ENCODE measurements around the gene NUMA1. TPM values are rescaled to one million over a fixed set of nuclear protein-coding genes. Genes with fewer than 3 reads are reported as not detected.

The NUMA1 gene
- total RNA-seq, 1 donor from 2014 or later: 163 TPM

DNA sequence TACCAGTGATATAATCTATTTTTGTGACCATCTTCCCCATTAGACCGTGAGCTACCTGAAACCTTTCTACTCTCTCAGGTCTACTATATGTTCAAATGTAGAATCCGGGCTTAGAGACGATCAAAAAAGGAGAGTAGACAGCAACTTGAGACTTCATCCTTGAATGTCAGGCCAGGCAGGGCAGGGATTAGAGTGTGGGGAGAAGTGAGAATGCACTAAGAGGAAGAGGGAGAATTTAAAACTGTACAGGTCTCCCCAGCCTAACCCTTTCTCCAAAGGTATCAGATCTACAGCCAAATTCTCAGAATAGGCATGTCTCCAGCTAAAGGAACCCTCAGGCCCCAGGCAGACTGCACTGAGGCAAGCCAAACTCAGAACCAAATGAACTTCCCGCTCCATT lies 21.8 kb upstream of the NUMA1 start:
- ChIA-PET POLR2A (interaction anchor here (0.6 to 4.9 kb wide), 5 partner anchors 11 to 323 kb away, joined by 3 to 31 read pairs (median 7); partner anchors contain the start of genes ANAPC15, RNF121 and XNDC1N), CTCF (interaction anchor here (0.7 to 5.0 kb wide), 3 partner anchors 11 to 120 kb away, joined by 3 to 22 read pairs (median 15); no protein-coding TSS in a partner anchor)
- TF ChIP-seq, protein P1, sequence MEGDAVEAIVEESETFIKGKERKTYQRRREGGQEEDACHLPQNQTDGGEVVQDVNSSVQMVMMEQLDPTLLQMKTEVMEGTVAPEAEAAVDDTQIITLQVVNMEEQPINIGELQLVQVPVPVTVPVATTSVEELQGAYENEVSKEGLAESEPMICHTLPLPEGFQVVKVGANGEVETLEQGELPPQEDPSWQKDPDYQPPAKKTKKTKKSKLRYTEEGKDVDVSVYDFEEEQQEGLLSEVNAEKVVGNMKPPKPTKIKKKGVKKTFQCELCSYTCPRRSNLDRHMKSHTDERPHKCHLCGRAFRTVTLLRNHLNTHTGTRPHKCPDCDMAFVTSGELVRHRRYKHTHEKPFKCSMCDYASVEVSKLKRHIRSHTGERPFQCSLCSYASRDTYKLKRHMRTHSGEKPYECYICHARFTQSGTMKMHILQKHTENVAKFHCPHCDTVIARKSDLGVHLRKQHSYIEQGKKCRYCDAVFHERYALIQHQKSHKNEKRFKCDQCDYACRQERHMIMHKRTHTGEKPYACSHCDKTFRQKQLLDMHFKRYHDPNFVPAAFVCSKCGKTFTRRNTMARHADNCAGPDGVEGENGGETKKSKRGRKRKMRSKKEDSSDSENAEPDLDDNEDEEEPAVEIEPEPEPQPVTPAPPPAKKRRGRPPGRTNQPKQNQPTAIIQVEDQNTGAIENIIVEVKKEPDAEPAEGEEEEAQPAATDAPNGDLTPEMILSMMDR (IDR thresholded peaks at IDR 0.05): no peak
- Mint-ChIP-seq H3K27me3 (no peaks in the 10 kb centered on the region), H3K4me1 (peaks cover 46% of the 10 kb centered on the region), H3K36me3 (ENCODE audit: low read depth) (peaks cover 54% of the 10 kb centered on the region), H3K9me3 (no peaks in the 10 kb centered on the region), H3K27ac (peak overlapping the region; percentile 93), H3K4me3 (peak overlapping the region; percentile 96)
- ATAC-seq (ENCODE audit: low read depth): no peak
- DNase-seq: no peak
- intact Hi-C loops (cut with micrococcal nuclease): loop anchor here (2.0 kb wide), 2 partner anchors 61 to 121 kb away; no protein-coding TSS in a partner anchor

- Mint-ChIP-seq H3K27ac (peak overlapping the region; percentile 1), H3K36me3 (ENCODE audit: low read depth) (peaks cover 63% of the 10 kb centered on the region), H3K4me1 (peaks cover 46% of the 10 kb centered on the region), H3K4me3 (no peak overlapping the region), H3K9me3 (no peaks in the 10 kb centered on the region), H3K27me3 (no peaks in the 10 kb centered on the region)
- POLR2A ChIA-PET: interaction anchor here (0.9 to 4.9 kb wide), 4 partner anchors 8 to 60 kb away, joined by 4 to 31 read pairs (median 6); partner anchors contain the start of gene ANAPC15
- CTCF ChIA-PET: interaction anchor here (2.3 to 5.0 kb wide), 3 partner anchors 10 to 75 kb away, joined by 9 to 22 read pairs (median 15); no protein-coding TSS in a partner anchor
- intact Hi-C loops (cut with micrococcal nuclease): no loop called here
- DNase-seq (no peak), ATAC-seq (ENCODE audit: low read depth) (no peak)
- TF ChIP-seq, protein P1 (IDR thresholded peaks at IDR 0.05): no peak
Observed at GRCh38 chr11:72100462-72100861, 20.1 kb upstream of the NUMA1 start.

DNA sequence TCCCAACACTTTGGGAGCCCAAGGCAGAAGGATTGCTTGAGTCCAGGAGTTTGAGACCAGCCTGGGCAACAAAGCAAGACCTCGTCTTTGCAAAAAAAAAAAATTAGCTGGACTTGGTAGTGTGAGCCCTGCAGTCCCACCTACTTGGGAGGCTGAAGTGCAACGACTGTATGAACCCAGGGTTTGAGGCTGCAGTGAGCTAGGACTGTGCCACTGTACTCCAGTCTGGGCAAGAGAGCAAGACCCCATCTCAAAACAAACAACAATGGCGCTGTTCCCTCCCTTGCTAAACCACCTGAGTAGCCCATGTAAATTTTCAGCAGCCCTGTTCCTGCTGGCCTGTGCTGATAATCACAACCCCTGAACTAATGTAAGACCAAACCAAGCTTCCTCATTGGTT lies 19.7 kb upstream of the NUMA1 start:
- no peak overlapping the region for H3K27ac Mint-ChIP-seq
- no peaks in the 10 kb centered on the region for H3K27me3 Mint-ChIP-seq
- TF ChIP-seq, protein P1 (IDR thresholded peaks at IDR 0.05): no peak
- H3K36me3 Mint-ChIP-seq (ENCODE audit: low read depth): peaks cover 68% of the 10 kb centered on the region
- no peaks in the 10 kb centered on the region for H3K9me3 Mint-ChIP-seq
- no peak for DNase-seq
- intact Hi-C loops (cut with micrococcal nuclease): no loop called here
- ATAC-seq (ENCODE audit: low read depth): no peak
- peaks cover 46% of the 10 kb centered on the region for H3K4me1 Mint-ChIP-seq
- POLR2A ChIA-PET: interaction anchor here (0.5 to 4.9 kb wide), 5 partner anchors 13 to 75 kb away, joined by 3 to 31 read pairs (median 5); partner anchors contain the start of gene ANAPC15
- H3K4me3 Mint-ChIP-seq: no peak overlapping the region
- CTCF ChIA-PET: interaction anchor here (1.1 to 5.0 kb wide), 3 partner anchors 9 to 75 kb away, joined by 3 to 22 read pairs (median 9); no protein-coding TSS in a partner anchor

- Mint-ChIP-seq H3K4me1 (peaks cover 37% of the 10 kb centered on the region), H3K4me3 (no peak overlapping the region), H3K36me3 (ENCODE audit: low read depth) (peaks cover 78% of the 10 kb centered on the region), H3K27ac (no peak overlapping the region), H3K27me3 (no peaks in the 10 kb centered on the region), H3K9me3 (no peaks in the 10 kb centered on the region)
- ATAC-seq (ENCODE audit: low read depth) (no peak), DNase-seq (no peak)
- intact Hi-C loops (cut with micrococcal nuclease): no loop called here
- CTCF ChIA-PET: interaction anchor here (1.1 to 5.0 kb wide), 2 partner anchors 8 to 73 kb away, joined by 3 to 22 read pairs; no protein-coding TSS in a partner anchor
- TF ChIP-seq, protein P1 (IDR thresholded peaks at IDR 0.05): no peak
- POLR2A ChIA-PET: interaction anchor here (1.3 kb wide), 1 partner anchor 73 kb away, joined by 3 read pairs; no protein-coding TSS in a partner anchor
Observed at GRCh38 chr11:72098741-72099140, 18.4 kb upstream of the NUMA1 start.

DNA sequence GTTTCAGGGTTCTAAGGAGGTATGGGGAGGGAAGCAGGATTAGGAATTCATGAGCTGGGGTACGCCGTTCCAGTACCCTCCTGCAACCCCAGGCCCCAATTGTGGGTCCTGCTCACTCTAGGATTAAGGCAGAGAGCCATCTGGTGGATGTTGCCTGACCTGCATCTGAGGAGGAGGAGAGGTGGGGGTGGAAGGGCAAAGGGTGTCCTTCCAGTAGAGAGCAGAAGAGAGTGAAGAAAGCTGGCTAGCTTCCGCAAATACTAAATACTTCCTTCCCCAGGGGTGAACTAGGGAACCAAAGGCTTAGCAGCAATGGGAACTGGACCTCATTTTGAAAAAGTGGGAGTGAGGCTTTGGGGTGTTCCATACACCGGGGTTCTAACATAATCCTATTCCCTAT lies 10.9 kb upstream of the NUMA1 start:
- H3K36me3 Mint-ChIP-seq (ENCODE audit: low read depth): peaks cover 45% of the 10 kb centered on the region
- DNase-seq (peak; percentile 39), ATAC-seq (ENCODE audit: low read depth) (peak; percentile 99)
- H3K9me3 Mint-ChIP-seq: no peaks in the 10 kb centered on the region
- H3K4me3 Mint-ChIP-seq: no peak overlapping the region
- no peaks in the 10 kb centered on the region for H3K27me3 Mint-ChIP-seq
- peaks cover 14% of the 10 kb centered on the region for H3K4me1 Mint-ChIP-seq
- CTCF ChIA-PET: interaction anchor here (0.7 to 5.6 kb wide), 24 partner anchors 8 to 180 kb away, joined by 3 to 152 read pairs (median 5); no protein-coding TSS in a partner anchor
- POLR2A ChIA-PET: interaction anchor here (0.6 to 1.6 kb wide), 6 partner anchors 9 to 343 kb away, joined by 3 to 16 read pairs (median 4); partner anchors contain the start of genes ANAPC15 and CLPB
- TF ChIP-seq, protein P1 (IDR thresholded peaks at IDR 0.05): no peak
- intact Hi-C loops (cut with micrococcal nuclease): loop anchor here (1.0 to 2.0 kb wide), 6 partner anchors 11 to 180 kb away; partner anchors contain the start of genes LAMTOR1, LRRC51 and NUMA1
- peak overlapping the region; percentile 33 for H3K27ac Mint-ChIP-seq
